GM23338 (cell line): ENCODE measurements around the gene POLR2F. TPM values are rescaled to one million over a fixed set of nuclear protein-coding genes. Genes with fewer than 3 reads are reported as not detected.

Source experiments
- ATAC-seq: fragments of 200-7000 bp; cut with Tn5 transposase; 3 replicates; pipeline ENCODE4 v1.9.1; 2020
- DNase-seq: peaks from one replicate; pipeline ENCODE4 v3.0.0-alpha.2; 2015; ENCODE audit warnings: low spot score
- H2AFZ ChIP-seq: fragments of 200-600 bp; sonication (generic); 2 replicates; pipeline ENCODE4 v1.8.0; 2016; ENCODE audit warnings: antibody characterized with exemption, mild to moderate bottlenecking, moderate library complexity
- H3F3A ChIP-seq: fragments of 200-600 bp; sonication (generic); replicated peaks from 2 replicates; pipeline ENCODE4 v1.8.0; 2017; ENCODE audit warnings: antibody characterized with exemption, mixed run types, low read depth
- H3K27ac ChIP-seq: fragments of 200-600 bp; sonication (generic); 2 replicates; pipeline ENCODE4 v1.6.1; 2016; ENCODE audit warnings: low read depth
- H3K27me3 ChIP-seq: fragments of 200-600 bp; sonication (generic); 2 replicates; pipeline ENCODE4 v1.8.0; 2016; ENCODE audit warnings: mild to moderate bottlenecking, mixed run types, moderate library complexity; ENCODE audit not compliant: insufficient read depth
- H3K36me3 ChIP-seq: fragments of 200-600 bp; sonication (generic); 2 replicates; pipeline ENCODE4 v1.8.0; 2016; ENCODE audit warnings: mild to moderate bottlenecking; ENCODE audit not compliant: insufficient read depth
- H3K4me1 ChIP-seq: fragments of 200-600 bp; sonication (generic); 2 replicates; pipeline ENCODE4 v1.8.0; 2016; ENCODE audit warnings: mild to moderate bottlenecking, moderate library complexity; ENCODE audit not compliant: insufficient read depth
- H3K4me2 ChIP-seq: fragments of 200-600 bp; sonication (generic); 2 replicates; pipeline ENCODE4 v1.7.1; 2017; ENCODE audit warnings: mixed run types
- H3K4me3 ChIP-seq: fragments of 200-600 bp; sonication (generic); 2 replicates; pipeline ENCODE4 v1.6.1; 2016; ENCODE audit warnings: mixed run types
- H3K79me2 ChIP-seq: fragments of 200-600 bp; sonication (generic); replicated peaks from 2 replicates; pipeline ENCODE4 v1.8.0; 2017; ENCODE audit warnings: mild to moderate bottlenecking; ENCODE audit not compliant: insufficient read depth
- H3K9me2 ChIP-seq: fragments of 200-600 bp; sonication (generic); 2 replicates; pipeline ENCODE4 v1.8.0; 2017; ENCODE audit not compliant: insufficient read depth
- H4K20me1 ChIP-seq: fragments of 200-600 bp; sonication (generic); replicated peaks from 2 replicates; pipeline ENCODE4 v1.8.0; 2017; ENCODE audit warnings: mild to moderate bottlenecking; ENCODE audit not compliant: insufficient read depth
- H3K27ac Mint-ChIP-seq: 2 replicates; pipeline ENCODE4 v1.8.0; 2020; ENCODE audit warnings: inconsistent platforms, mild to moderate bottlenecking, moderate library complexity, mixed read lengths
- H3K27me3 Mint-ChIP-seq: 3 replicates; pipeline ENCODE4 v1.8.0; 2022; ENCODE audit warnings: low read depth, mild to moderate bottlenecking, moderate library complexity, mixed read lengths, inconsistent platforms; ENCODE audit not compliant: insufficient read depth, poor library complexity
- H3K36me3 Mint-ChIP-seq: 3 replicates; pipeline ENCODE4 v1.8.0; 2021; ENCODE audit warnings: low read depth, mild to moderate bottlenecking, inconsistent platforms, moderate library complexity, mixed read lengths
- H3K4me1 Mint-ChIP-seq: 3 replicates; pipeline ENCODE4 v1.8.0; 2020; ENCODE audit warnings: mild to moderate bottlenecking, inconsistent platforms, mixed read lengths
- H3K4me3 Mint-ChIP-seq: 3 replicates; pipeline ENCODE4 v1.8.0; 2021; ENCODE audit warnings: moderate library complexity, mild to moderate bottlenecking, inconsistent platforms, mixed read lengths
- H3K9me3 Mint-ChIP-seq: 3 replicates; pipeline ENCODE4 v1.8.0; 2020; ENCODE audit warnings: moderate library complexity, mild to moderate bottlenecking, inconsistent platforms, mixed read lengths
- CTCF ChIP-seq, 2 experiments: fragments of 200-600 bp in 1 of 2; sonication (generic) in 1 of 2; conservative IDR thresholded peaks; 2 replicates each; pipeline versions ENCODE4 v1.5.1 to v1.6.1; 2016 to 2017; ENCODE audit warnings: antibody characterized with exemption in 2 of 2, low read depth in 2 of 2, mild to moderate bottlenecking in 2 of 2, moderate library complexity in 1 of 2
- ETS1 ChIP-seq: IDR thresholded peaks from 2 replicates; pipeline ENCODE4 v1.6.1; 2016; ENCODE audit warnings: antibody characterized with exemption
- EZH2 ChIP-seq: fragments of 200-600 bp; sonication (generic); IDR thresholded peaks from one replicate; pipeline ENCODE4 v1.8.0; 2017; ENCODE audit warnings: antibody characterized with exemption, mild to moderate bottlenecking, low read depth; ENCODE audit not compliant: unreplicated experiment
- EZH2phosphoT487 ChIP-seq: fragments of 200-600 bp; sonication (generic); IDR thresholded peaks from one replicate; pipeline ENCODE4 v1.8.1; 2018; ENCODE audit warnings: antibody characterized with exemption; ENCODE audit not compliant: unreplicated experiment
- JUNB ChIP-seq: IDR thresholded peaks from one replicate; pipeline ENCODE4 v1.6.1; 2016; ENCODE audit warnings: antibody characterized with exemption; ENCODE audit not compliant: unreplicated experiment
- NANOG ChIP-seq: IDR thresholded peaks from 2 replicates; pipeline ENCODE4 v1.6.1; 2016; ENCODE audit warnings: antibody characterized with exemption, borderline replicate concordance
- POLR2AphosphoS5 ChIP-seq: IDR thresholded peaks from 2 replicates; pipeline ENCODE4 v1.6.1; 2016; ENCODE audit warnings: antibody characterized with exemption, low read depth
- REST ChIP-seq: IDR thresholded peaks from one replicate; pipeline ENCODE4 v1.6.1; 2018; ENCODE audit warnings: antibody characterized with exemption; ENCODE audit not compliant: unreplicated experiment
- STAT1 ChIP-seq: IDR thresholded peaks from one replicate; pipeline ENCODE4 v1.6.1; 2016; ENCODE audit warnings: antibody characterized with exemption; ENCODE audit not compliant: unreplicated experiment
- ZNF114 ChIP-seq: fragments of 250-450 bp; sonication (Bioruptor Pico); IDR thresholded peaks from 2 replicates; pipeline ENCODE4 v1.5.0; 2020; ENCODE audit warnings: mild to moderate bottlenecking, moderate library complexity
- ZNF331 ChIP-seq: fragments of 250-450 bp; sonication (Bioruptor Pico); IDR thresholded peaks from 2 replicates; pipeline ENCODE4 v1.5.0; 2020; ENCODE audit warnings: low read depth, mild to moderate bottlenecking, moderate library complexity
- polyA plus RNA-seq: library from polyadenylated mRNA; unstranded; fragments of >200 nt; fragmentation: Nextera tagmentation; extraction: Ambion mirVana; gene quantifications from 2 replicates; pipeline ENCODE4 v1.2.1, GENCODE V29; 2016
- total RNA-seq: library from RNA; depleted of rRNA; stranded (reverse); fragments of >200 nt; shearing (Covaris generic); gene quantifications from 2 replicates; pipeline ENCODE4 v1.2.3, GENCODE V29; 2014

POLR2F gene
- total and polyA plus RNA-seq, 2 experiments from 2014 or later, result 144 to 429 TPM

DNA sequence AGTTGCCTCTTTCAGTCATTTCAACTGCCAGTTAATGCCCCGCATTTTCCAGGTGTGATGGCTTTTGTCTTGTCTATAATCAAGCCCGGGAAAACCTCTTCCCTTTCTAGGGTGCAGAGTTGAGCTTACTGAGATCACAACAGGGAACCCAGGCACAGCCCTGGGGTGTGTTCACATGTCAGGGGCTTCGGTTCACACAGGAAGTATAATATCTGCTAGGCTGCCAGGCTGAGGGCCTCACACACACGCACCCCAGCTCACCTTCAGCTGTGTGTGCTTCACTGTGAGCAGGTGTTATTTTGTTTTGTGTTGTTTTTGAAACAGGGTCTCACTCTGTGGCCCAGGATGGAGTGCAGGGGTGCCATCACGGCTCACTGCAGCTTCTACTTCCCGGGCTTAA lies 40.5 kb downstream of the POLR2F start (continued):
- TF ChIP-seq REST (no peak), JUNB (no peak), ZNF331 (CRISPR knock-in tag) (no peak), NANOG (no peak), CTCF (conservative IDR thresholded peaks at IDR 0.05; ENCODE audit: low read depth in 2 of 2) (no peak), EZH2 (no peak), ETS1 (no peak), POLR2AphosphoS5 (no peak)

GRCh38 chr22:37994982-37995381 lies 41.5 kb downstream of the POLR2F start:
- no peaks in the 10 kb centered on the region for H3K9me3 Mint-ChIP-seq
- Histone ChIP-seq H4K20me1 (no peaks in the 10 kb centered on the region), H3K4me3 (no peak overlapping the region), H3K4me1 (no peaks in the 10 kb centered on the region), H3K4me2 (no peak overlapping the region), H3K79me2 (no peaks in the 10 kb centered on the region), H3K9me2 (no peaks in the 10 kb centered on the region), H3K27ac (no peak overlapping the region), H3K27me3 (no peaks in the 10 kb centered on the region), H3F3A (no peaks in the 10 kb centered on the region), H3K36me3 (no peaks in the 10 kb centered on the region), H2AFZ (no peak overlapping the region)
- H3K36me3 Mint-ChIP-seq, result no peaks in the 10 kb centered on the region; the same call in 2 of the 3 replicates
- peaks cover 18% of the 10 kb centered on the region for H3K4me1 Mint-ChIP-seq
- no peak overlapping the region for H3K4me3 Mint-ChIP-seq
- H3K27ac Mint-ChIP-seq, result no peak overlapping the region
- ATAC-seq, result no peak
- peaks cover 12% of the 10 kb centered on the region for H3K27me3 Mint-ChIP-seq
- DNase-seq, result no peak
- TF ChIP-seq CTCF (conservative IDR thresholded peaks at IDR 0.05; ENCODE audit: low read depth in 2 of 2), result no peak
- TF ChIP-seq ETS1, result no peak
- TF ChIP-seq EZH2phosphoT487, result no peak
- no peak for TF ChIP-seq ZNF114 (CRISPR knock-in tag)
- TF ChIP-seq EZH2, result no peak
- no peak for TF ChIP-seq NANOG
- no peak for TF ChIP-seq REST
- no peak for TF ChIP-seq STAT1
